Measurements from ENCODE around the gene LDHAL6A. TPM values are rescaled to one million over a fixed set of nuclear protein-coding genes. Genes with fewer than 3 reads are reported as not detected.

LDHAL6A gene
- total RNA-seq, 1 experiment from 2014 or later, result not detected

DNA sequence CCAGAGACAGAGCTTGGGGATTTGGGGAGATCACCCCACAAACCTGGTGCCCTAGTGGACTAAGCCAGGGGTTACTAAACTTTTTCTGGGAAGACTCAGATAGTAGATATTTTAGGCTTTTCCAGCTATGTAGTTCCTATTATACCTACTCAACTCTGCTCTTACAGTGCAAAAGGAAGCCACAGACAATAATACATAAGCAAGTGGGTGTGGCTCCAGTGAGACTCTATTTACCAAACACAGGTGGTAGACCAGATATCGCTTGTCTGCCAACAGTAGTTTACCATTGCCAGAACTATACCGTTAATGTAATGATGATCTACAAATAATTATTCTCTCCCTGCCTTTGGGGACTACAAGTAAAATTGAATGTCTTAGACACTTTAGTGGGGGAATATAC lies 36.6 kb upstream of the LDHAL6A start:
- Mint-ChIP-seq H3K4me3 (ENCODE audit: low read depth, unreplicated experiment) (no peak overlapping the region), H3K4me1 (ENCODE audit: low read depth, unreplicated experiment) (peaks cover 13% of the 10 kb centered on the region), H3K27me3 (ENCODE audit: unreplicated experiment) (no peaks in the 10 kb centered on the region), H3K36me3 (ENCODE audit: insufficient read depth, unreplicated experiment) (no peaks in the 10 kb centered on the region), H3K27ac (ENCODE audit: unreplicated experiment) (no peak overlapping the region), H3K9me3 (ENCODE audit: low read depth, unreplicated experiment) (no peaks in the 10 kb centered on the region)
- CTCF ChIA-PET, result no interaction called here
- TF ChIP-seq, protein P1, sequence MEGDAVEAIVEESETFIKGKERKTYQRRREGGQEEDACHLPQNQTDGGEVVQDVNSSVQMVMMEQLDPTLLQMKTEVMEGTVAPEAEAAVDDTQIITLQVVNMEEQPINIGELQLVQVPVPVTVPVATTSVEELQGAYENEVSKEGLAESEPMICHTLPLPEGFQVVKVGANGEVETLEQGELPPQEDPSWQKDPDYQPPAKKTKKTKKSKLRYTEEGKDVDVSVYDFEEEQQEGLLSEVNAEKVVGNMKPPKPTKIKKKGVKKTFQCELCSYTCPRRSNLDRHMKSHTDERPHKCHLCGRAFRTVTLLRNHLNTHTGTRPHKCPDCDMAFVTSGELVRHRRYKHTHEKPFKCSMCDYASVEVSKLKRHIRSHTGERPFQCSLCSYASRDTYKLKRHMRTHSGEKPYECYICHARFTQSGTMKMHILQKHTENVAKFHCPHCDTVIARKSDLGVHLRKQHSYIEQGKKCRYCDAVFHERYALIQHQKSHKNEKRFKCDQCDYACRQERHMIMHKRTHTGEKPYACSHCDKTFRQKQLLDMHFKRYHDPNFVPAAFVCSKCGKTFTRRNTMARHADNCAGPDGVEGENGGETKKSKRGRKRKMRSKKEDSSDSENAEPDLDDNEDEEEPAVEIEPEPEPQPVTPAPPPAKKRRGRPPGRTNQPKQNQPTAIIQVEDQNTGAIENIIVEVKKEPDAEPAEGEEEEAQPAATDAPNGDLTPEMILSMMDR (IDR thresholded peaks at IDR 0.05; ENCODE audit: unreplicated experiment), result no peak
- intact Hi-C loops (cut with micrococcal nuclease; ENCODE audit: unreplicated experiment), result no loop called here
- no peak for DNase-seq
- no TSS peak for BruUV-seq (replicated peaks)

DNA sequence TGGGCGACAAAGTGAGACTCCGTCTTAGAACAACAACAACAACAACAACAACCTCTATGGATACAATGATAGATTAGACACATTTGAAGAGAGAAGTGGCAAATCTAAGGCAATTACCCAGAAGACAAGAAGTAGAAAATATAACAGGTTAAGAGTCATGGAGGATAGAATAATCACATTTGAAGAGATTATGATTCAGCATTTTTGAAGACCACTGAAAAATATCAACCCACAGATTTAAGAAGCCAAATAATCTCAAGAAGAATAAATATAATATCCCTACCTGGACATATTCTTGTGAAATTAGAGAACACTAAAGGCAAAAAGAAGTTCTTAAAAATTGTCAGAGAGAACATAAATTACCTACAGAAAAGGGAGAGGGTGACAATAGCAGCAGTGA lies 35.6 kb upstream of the LDHAL6A start:
- BruUV-seq (replicated peaks), result no TSS peak
- Mint-ChIP-seq H3K4me1 (ENCODE audit: low read depth, unreplicated experiment) (peaks cover 13% of the 10 kb centered on the region), H3K9me3 (ENCODE audit: low read depth, unreplicated experiment) (no peaks in the 10 kb centered on the region), H3K36me3 (ENCODE audit: insufficient read depth, unreplicated experiment) (no peaks in the 10 kb centered on the region), H3K4me3 (ENCODE audit: low read depth, unreplicated experiment) (no peak overlapping the region), H3K27me3 (ENCODE audit: unreplicated experiment) (no peaks in the 10 kb centered on the region), H3K27ac (ENCODE audit: unreplicated experiment) (no peak overlapping the region)
- CTCF ChIA-PET, result no interaction called here
- intact Hi-C loops (cut with micrococcal nuclease; ENCODE audit: unreplicated experiment), result no loop called here
- no peak for DNase-seq
- TF ChIP-seq, protein P1 (IDR thresholded peaks at IDR 0.05; ENCODE audit: unreplicated experiment), result no peak

DNA sequence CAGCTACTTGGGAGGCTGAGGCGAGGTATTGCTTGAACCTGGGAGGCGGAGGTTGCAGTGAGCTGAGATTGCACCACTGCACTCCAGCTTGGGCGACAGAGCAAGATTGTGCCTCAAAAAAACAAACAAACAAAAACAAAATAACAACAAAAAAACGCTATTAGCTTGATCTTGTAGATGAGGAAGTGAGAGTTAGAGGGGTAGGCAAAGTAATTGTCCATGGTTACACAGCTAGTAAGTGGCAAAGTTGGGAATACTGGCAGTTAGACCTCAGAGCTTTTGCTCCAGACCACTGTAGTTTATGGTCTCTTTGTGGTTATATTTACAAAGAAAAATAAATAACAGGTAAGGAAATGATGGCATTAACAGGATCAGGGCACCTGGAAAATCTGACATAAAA lies 28.4 kb upstream of the LDHAL6A start:
- CTCF ChIA-PET, result no interaction called here
- no peak overlapping the region for H3K4me3 Mint-ChIP-seq (ENCODE audit: low read depth, unreplicated experiment)
- TF ChIP-seq, protein P1 (IDR thresholded peaks at IDR 0.05; ENCODE audit: unreplicated experiment), result no peak
- no peak overlapping the region for H3K27ac Mint-ChIP-seq (ENCODE audit: unreplicated experiment)
- no peaks in the 10 kb centered on the region for H3K36me3 Mint-ChIP-seq (ENCODE audit: insufficient read depth, unreplicated experiment)
- H3K27me3 Mint-ChIP-seq (ENCODE audit: unreplicated experiment), result no peaks in the 10 kb centered on the region
- no TSS peak for BruUV-seq (replicated peaks)
- intact Hi-C loops (cut with micrococcal nuclease; ENCODE audit: unreplicated experiment), result no loop called here
- no peaks in the 10 kb centered on the region for H3K9me3 Mint-ChIP-seq (ENCODE audit: low read depth, unreplicated experiment)
- no peak for DNase-seq
- H3K4me1 Mint-ChIP-seq (ENCODE audit: low read depth, unreplicated experiment), result no peaks in the 10 kb centered on the region

DNA sequence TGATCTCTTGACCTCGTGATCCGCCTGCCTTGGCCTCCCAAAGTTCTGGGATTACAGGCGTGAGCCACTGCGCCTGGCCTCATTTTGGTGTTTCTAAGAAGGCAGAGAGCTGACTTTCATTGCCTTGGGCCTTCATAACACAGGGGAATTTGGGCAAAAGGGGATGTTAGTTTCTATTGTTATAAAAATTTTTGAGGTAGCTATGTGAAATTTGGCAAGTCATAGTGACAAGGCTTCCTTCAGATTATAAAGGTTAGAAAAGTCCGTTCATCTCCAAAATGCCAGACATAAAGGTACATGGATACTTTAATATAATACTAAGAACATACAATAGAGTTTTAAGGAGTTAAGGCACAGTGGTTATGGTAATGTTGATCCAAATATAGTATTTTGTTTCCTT lies 26.3 kb upstream of the LDHAL6A start:
- TF ChIP-seq, protein P1 (IDR thresholded peaks at IDR 0.05; ENCODE audit: unreplicated experiment), result no peak
- Mint-ChIP-seq H3K27me3 (ENCODE audit: unreplicated experiment) (no peaks in the 10 kb centered on the region), H3K4me3 (ENCODE audit: low read depth, unreplicated experiment) (no peak overlapping the region), H3K4me1 (ENCODE audit: low read depth, unreplicated experiment) (no peaks in the 10 kb centered on the region), H3K9me3 (ENCODE audit: low read depth, unreplicated experiment) (no peaks in the 10 kb centered on the region), H3K27ac (ENCODE audit: unreplicated experiment) (no peak overlapping the region), H3K36me3 (ENCODE audit: insufficient read depth, unreplicated experiment) (no peaks in the 10 kb centered on the region)
- CTCF ChIA-PET, result interaction anchor here (0.7 kb wide), 1 partner anchor 285 kb away, joined by 5 read pairs; no protein-coding TSS in a partner anchor
- no peak for DNase-seq
- no TSS peak for BruUV-seq (replicated peaks)
- intact Hi-C loops (cut with micrococcal nuclease; ENCODE audit: unreplicated experiment), result no loop called here
